Fibroblast of mammary gland (primary cell): ENCODE results near the gene PRKCB.

Source experiments
- DNase-seq: peaks from one replicate; pipeline ENCODE4 v3.0.0-alpha.2; 2010; ENCODE audit warnings: low read depth
- H3K4me3 ChIP-seq: 2 replicates; pipeline ENCODE4 v1.5.1; 2011; ENCODE audit warnings: low read depth, mild to moderate bottlenecking, low read length, moderate library complexity; ENCODE audit not compliant: control insufficient read depth
- TF ChIP-seq, protein P1 (sequence below): conservative IDR thresholded peaks from 2 replicates; pipeline ENCODE4 v1.5.1; 2011; ENCODE audit warnings: low read depth, low read length, inconsistent platforms; ENCODE audit not compliant: control insufficient read depth, insufficient read depth

The PRKCB gene

DNA sequence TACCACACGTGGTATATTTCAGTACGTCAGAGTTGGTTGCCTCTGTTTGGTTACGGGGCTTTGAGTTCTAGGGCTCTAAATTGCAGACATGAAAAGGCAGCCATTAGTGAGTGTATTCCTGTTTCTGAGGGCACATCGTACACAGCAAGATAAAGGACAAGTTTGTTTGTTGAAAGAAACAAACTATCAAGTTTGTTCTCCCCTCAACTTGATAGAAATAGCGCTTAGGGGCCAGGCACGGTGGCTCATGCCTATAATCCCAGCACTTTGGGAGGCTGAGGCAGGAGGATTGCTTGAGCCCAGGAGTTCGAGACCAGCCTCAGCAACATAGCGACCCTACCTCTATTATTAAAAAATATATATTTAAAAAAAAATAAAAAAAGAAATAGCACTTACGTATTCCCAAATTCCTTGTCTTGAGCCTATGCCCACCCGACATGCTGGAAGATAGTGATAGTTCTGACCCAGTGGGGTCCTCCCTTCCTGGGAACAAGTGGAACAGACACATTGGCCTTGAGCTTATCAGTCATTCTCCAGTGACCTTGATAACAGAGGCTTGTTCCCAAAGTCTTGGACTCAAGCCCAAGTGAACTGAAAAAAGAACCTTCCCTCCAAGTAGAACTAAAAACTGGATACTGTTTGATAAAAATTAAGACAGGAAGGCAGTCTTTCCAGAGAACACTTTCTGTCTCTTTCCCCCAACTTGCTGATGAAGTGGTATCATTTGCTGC lies 280.4 kb downstream of the PRKCB start:
- DNase-seq, result no peak
- no peak overlapping the region for H3K4me3 ChIP-seq
- TF ChIP-seq, protein P1, sequence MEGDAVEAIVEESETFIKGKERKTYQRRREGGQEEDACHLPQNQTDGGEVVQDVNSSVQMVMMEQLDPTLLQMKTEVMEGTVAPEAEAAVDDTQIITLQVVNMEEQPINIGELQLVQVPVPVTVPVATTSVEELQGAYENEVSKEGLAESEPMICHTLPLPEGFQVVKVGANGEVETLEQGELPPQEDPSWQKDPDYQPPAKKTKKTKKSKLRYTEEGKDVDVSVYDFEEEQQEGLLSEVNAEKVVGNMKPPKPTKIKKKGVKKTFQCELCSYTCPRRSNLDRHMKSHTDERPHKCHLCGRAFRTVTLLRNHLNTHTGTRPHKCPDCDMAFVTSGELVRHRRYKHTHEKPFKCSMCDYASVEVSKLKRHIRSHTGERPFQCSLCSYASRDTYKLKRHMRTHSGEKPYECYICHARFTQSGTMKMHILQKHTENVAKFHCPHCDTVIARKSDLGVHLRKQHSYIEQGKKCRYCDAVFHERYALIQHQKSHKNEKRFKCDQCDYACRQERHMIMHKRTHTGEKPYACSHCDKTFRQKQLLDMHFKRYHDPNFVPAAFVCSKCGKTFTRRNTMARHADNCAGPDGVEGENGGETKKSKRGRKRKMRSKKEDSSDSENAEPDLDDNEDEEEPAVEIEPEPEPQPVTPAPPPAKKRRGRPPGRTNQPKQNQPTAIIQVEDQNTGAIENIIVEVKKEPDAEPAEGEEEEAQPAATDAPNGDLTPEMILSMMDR, result no peak

DNA sequence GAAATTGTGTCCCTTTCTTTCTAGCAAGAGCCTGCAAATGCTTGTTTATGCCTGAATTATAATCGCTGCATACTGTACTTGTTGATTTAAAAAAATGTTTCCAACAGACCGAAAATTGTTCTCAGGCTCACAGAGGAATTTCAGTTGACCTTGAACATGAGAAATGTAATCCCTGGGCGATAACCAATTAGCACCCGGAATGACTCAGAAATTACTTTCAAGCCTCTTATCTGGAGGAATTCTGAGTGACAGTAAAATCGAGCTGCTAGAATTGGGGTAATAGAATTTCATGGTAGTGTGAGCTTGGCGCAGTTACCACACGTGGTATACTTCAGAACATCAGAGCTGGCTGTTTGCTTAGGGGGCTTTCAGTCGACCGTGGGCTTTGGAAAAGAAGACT lies 281.2 kb downstream of the PRKCB start:
- H3K4me3 ChIP-seq, result no peak overlapping the region
- TF ChIP-seq, protein P1, result no peak
- DNase-seq, result no peak

DNA sequence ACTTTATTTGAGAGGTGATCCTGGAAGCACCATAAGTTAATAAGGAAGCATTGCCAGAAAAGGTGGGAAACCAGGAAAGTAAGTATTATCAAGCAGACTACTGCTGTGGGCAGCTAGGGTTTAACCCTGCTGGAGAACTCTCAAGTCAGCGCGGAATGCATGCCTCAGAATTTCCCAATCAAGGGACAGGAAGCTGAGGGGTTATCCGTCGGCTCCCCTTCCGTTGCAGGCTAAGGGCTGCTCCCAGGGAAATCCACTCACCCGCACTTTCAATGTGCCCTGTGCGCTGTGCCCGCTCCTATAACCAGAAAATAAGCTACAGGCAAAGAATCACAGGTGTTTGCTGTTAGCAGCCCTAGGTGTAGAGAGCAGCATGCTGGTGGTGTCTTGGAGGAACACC lies 281.9 kb downstream of the PRKCB start:
- no peak for DNase-seq
- no peak overlapping the region for H3K4me3 ChIP-seq
- TF ChIP-seq, protein P1, result no peak

DNA sequence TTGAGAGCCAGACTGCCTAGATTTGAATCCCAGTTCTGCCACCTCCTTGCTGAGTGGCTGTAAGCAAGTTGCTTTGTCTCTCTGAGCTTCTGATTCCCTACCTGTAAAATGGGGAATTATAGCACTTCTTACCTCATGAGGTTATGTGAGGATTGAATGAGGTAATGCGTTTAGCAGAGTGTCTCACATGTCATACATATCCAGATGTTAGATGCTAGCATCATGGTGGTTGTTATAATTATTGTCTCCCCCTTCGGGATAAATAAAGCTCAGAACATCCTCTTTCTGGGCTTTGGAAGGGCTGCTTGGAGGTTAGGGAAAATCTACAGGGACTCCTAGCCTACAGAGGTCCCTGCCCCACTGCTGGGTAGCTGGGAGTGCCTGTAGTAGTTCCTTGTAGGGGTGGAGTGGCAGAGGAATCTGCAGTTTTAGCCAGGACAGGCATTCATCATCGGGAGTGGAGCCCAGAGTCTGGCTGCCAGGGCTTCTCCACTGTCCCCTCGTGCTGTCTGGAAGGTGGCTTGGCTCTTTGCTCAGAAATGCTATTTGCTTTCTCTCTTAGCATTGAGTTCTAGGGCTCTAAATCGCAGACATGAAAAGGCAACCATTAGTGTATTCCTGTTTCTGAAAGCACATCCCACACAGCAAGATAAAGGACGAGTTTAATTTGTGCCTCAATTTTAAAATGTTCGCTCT lies 282.5 kb downstream of the PRKCB start:
- no peak for DNase-seq
- H3K4me3 ChIP-seq, result no peak overlapping the region
- TF ChIP-seq, protein P1, result no peak

DNA sequence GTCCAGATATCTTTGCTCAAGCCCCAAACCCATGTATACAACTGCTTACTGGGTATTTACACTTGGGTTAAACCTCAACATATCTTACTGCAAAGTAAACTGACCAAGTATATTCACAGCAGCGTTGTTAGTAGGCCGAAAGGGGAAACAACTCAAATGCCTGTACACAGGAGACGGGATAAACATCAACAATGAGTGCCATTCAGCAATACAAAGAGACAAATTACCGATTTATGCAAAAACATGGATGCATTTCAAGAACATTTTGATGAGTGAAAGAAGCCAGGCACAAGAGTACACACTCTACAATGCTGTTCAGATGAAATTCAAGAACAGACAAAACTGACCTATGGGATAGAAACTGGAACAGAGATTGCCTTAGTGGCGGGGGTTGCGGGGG lies 284.0 kb downstream of the PRKCB start:
- TF ChIP-seq, protein P1, result no peak
- no peak for DNase-seq
- no peak overlapping the region for H3K4me3 ChIP-seq

DNA sequence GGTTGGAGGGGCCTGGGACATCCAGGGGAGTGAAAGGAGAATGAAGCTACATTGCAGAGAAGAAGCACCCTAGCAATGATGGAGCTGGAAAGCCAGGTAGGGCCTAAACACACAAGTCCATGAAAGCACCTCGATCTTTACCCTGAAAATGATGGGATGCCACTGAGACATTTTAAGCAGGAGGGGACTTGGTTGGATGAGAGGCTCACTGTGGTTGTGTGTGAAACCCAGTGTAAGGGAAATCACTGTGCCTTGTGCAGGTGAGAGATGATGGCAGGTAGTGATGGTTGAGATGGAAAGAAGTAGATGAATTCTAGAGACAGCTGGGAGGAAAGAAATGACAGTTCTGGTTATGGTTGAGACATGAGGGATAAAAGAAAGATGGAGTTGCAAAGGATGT lies 287.5 kb downstream of the PRKCB start:
- no peak overlapping the region for H3K4me3 ChIP-seq
- DNase-seq, result no peak
- TF ChIP-seq, protein P1, result no peak
